GM12801 (cell line): ENCODE measurements around the gene ABCC4.

Experiments
- CTCF ChIP-seq: IDR thresholded peaks from one replicate; pipeline ENCODE4 v1.5.1; 2011; ENCODE audit warnings: control low read depth; ENCODE audit not compliant: insufficient read length; ENCODE audit errors: extremely low read depth

ABCC4 gene

GRCh38 chr13:95298169-95298965 is 2.9 kb downstream of the ABCC4 start:
- no peak for TF ChIP-seq CTCF

- TF ChIP-seq CTCF, result no peak
Measured at GRCh38 chr13:95296326-95296925, 4.8 kb downstream of the ABCC4 start.

- no peak for TF ChIP-seq CTCF
Measured at GRCh38 chr13:95295026-95295425, 6.2 kb downstream of the ABCC4 start.

- TF ChIP-seq CTCF, result no peak
Measured at GRCh38 chr13:95292622-95293021, 8.6 kb downstream of the ABCC4 start.

GRCh38 chr13:95289020-95289444 is 12.2 kb downstream of the ABCC4 start:
- TF ChIP-seq CTCF, result no peak

- no peak for TF ChIP-seq CTCF
Measured at GRCh38 chr13:95284436-95284835, 16.8 kb downstream of the ABCC4 start.

- TF ChIP-seq CTCF, result no peak
Measured at GRCh38 chr13:95279016-95279415, 22.2 kb downstream of the ABCC4 start.
